Iris pigment epithelial cell (primary cell): ENCODE measurements around the gene KCNMA1.

Source experiments
- DNase-seq: peaks from one replicate; pipeline ENCODE4 v3.0.0-alpha.2; 2011; ENCODE audit warnings: low read depth

Gene KCNMA1

DNA sequence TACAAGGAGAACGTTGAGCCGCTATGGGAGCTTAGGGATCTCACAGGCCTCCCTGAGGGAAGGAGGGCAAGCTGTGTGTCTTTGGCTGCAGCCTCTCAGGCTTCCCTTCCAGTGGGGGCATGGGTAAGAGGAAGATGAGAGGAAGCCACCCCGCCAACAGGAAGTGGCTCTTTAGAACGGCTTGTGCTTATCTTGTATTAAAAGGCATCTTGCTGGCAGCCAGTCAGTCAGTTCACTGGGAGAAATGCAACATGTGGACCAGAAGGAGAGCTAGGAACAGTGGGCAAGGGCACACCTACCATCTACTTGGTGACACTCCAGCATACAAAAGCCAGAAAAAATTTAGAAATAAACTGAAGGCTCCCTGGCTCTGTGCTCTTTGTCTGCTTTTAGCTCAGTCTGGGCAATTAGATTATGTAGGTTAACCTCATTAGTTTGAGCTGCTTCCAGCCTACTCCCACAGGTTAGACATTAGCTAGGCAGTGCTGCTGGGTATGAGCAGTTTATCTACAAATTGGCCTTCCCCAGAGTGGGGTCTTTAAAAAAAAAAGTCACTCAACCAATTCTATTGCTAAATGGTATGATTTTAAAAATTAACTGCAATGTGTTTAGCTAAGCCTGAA, 595.9 kb downstream of the KCNMA1 start:
- DNase-seq: peak; percentile 3

DNA sequence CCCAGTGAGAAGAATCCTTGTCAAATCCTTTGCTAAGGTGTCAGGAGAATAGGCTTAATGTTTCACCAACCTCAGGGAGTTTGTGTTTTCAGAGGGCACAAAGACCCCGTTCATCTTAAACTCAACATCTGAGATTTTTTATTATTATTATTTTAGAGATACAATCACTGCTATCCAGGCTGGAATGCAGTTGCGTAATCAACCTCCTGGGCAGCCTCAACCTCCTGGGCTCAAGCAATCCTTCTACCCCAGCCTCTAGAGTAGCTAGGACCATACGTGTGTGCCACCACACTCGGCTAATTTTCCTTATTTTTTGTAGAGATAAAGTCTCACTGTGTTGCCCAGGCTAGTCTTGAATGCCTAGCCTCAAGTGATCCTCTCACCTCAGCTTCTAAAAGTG, 599.2 kb downstream of the KCNMA1 start:
- peak; percentile 14 for DNase-seq

DNA sequence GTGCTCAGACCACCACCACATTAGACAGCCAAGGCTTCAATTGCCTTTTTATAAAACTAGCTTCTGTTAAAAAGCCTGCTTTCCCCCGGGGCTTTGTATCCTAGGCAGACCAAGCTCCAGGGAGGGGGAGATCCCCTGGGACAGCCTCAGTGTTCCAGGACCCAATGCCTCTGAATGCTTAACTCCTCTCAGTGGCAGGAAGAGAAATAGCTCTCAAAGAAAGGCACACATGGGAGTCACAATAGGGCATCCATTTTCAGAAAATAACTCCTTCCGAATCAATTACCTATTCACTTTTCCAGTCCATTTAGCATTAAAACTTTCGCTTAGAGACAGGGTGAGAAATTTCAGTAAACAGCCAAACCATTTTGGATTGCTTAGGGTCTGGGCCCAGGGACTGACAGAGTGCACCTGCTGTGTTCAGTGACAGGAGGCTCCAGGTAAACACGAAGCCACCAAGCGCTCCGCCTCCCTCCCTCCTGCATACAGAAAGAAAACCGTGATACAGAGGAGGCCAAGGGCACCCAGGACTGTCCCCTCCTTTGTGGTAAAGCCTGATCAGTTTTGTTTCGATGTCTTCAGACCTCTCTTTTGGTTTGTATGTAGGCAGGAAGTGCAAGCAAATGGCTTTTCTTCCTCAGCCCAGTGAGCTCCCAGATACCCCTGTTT, 599.7 kb downstream of the KCNMA1 start:
- DNase-seq: no peak

DNA sequence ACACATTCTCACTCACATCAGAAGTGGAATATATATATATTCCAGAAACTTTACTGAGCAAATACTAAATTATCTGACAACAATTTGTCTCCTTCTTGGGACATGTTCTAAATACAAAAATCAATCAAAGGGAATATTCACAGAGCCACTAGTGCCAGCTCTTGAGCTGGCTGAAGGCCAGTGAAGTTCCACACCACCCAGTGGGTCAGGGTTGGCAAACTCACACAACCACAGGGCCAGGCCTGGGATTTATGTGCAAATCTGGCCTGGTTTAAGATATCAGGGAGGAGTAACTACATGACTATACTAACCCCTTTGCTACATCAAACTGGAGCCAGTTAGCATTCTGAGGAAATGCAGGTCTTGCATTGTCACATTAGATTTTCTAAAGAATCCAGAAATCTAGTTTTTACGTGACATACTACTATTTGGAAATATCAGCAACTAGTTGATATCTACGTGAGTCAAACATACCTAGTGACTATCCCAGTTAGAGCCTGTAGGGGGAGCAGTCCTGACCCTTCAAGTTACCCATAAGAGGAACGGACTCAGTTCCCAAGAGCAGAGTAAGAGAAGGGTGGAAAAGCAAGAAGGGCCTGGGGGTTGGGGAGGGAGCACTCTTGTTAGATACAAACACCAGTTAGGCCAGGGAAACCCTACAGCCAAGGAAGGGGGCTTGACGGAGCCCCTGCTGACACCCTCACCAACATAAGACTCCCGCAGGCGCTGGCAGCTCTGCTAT, 600.4 kb downstream of the KCNMA1 start:
- peak; percentile 12 for DNase-seq

DNA sequence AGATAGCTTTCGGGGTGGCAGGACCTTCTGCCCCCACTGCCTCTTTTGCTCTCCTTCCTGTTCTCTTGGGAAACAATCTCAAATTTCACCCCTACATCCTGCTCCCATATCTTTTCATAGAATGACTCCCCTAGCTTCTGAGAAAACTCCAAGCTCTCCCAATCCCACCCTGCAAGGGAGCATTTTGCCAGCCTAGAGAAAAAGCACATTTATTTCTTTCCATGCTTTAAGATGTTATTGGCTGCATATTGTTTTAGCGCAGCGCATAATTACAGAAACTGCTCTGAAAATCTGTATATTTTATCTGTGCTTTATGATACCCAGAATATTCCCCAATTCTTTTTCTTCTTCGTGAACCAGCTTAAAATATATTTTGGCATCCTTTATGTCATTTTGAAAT, 601.3 kb downstream of the KCNMA1 start:
- no peak for DNase-seq

DNA sequence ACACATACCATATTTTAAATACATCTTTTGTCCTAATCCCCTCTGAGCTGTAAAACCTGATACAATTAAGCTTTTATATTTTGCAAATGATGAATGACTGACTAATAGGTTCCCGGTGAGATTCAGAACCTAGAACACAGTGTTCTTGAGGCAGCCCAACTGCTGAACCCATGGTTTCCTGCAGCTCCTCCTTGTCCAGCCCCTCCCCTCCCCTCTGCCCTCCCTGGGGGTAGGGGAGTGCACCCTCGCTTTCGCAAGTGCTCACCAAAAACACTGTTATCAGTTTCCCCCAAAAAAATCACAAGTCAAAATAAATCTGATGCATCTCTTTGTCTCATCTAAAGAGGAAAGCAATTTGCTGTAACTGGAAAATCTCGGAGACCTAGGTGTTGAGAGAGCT, 602.8 kb downstream of the KCNMA1 start:
- no peak for DNase-seq

DNA sequence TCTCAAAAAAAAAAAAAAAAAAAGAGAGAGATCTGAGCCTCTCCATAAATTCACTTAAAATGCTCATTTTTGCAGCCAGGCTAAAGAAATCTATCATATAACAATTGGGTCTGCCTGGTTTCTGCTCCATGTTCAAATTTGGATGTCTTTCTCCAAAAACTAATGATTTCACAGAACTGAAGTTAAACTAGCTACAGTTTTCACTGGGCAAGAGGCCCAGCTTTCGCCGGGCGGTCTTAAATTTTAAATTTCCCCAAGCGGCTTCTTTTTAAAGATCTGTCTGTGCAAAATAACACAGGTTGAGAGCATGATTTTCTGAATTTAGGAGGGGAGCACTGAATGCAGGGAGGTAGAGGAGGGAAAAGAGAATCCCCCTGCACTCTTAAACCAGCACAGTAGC, 603.4 kb downstream of the KCNMA1 start:
- no peak for DNase-seq

DNA sequence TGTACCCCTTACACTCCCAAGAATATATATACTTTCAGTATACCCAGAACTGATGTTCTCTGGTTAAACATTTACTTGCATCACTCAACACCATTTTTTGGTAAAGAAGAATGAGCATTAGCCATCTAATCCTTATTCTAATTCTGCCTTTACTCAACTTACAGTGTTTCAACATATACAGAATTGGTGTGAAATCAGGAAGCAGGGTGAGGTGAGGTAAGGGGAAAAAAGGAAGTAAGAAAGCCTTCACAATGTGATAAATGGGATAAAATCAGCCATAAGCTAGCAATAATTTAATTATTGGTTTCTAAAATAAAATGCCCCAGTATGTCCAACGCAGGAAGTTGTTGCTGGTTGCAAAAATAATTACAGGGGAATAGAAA, 605.4 kb downstream of the KCNMA1 start:
- no peak for DNase-seq

DNA sequence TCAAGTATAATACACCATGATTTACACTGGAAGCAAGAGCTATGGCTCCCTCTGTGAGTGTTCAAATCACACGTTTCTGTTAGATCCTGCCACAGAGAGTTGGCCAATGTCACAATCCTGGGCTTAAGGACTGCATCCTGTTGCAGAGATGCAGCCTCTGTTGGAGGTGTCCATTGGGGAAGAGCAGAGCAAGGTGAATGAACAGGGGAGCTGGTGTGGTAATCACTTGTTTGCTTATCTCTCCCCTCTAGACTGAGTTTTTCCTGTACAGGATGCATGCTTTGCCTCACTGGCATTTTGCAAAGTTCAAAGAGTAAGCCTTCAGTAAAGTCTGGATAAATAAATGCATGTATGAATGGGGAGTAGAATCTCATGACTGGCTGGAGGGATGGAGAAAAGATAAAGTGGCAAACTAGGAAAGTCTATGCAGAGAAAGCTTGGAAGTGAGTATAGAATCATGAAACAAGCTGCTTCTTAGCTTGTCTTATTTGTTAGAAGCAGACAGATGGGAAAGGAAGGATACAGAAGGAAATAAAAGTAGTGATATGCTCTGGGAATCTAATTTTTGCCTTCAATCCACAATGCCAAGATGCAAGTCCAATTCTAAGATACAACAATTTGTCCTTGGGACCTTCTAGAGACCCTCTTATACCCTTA, 605.9 kb downstream of the KCNMA1 start:
- DNase-seq: no peak

DNA sequence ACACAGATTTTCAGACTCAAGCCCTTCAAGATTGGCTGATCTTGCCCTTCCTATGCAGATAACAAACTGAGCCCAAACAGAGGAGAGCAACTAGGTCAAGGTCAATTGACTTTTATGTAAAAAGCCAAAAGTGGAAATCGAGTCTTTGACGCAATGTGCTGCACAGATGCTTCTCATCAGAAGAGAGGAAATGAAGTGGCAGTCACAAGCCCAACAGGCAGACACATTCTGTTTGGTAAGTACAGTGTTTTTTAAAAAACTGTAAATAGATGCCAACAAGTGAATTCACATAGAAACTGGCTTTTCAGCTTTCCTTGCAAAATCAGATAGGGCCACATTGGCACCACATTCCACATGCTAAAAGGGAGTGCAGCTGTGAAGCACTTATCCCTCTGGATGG, 606.6 kb downstream of the KCNMA1 start:
- no peak for DNase-seq

DNA sequence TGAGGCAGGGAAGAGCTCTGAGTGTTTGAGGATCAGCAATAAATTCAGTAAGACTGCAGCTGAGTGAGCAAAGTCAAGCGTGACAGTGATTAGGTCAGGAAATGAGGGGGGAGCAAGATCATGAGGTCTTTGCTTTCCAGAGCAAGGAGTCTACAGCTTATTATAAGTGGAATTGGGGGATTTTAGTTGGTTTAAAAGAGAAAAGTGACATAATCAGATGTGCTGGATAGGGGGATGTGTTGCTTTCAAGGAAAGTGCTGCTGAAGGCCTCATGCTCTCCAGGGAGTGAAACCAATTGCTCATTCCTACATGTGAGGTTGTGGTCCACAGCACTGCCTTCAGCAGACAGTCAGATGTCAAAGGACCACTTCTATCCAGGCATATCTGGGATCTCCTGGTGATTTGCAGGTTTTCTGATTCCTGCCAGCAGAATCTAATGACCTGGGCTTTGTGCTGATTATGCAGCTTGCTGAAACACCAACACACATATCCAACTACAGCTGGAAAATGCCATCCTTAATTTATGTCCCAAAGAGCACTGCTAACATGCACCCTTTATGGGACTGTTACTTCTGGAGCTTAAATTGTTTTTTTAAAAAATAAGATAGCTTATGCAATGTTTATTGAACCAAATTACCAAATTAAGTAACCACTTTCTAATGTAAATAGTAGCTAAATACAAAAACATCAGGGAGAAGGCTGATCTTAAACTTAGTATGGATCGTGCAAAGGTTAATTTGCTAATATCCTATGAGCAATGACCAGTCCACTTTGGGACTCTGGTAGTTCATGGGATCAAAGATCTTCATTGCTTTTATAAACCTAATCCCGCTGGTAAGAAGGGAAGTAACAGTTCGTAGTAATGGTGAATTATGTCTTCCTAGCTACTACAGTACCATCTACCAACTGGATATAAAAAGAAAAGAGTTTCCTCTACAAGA, 607.6 kb downstream of the KCNMA1 start:
- no peak for DNase-seq

DNA sequence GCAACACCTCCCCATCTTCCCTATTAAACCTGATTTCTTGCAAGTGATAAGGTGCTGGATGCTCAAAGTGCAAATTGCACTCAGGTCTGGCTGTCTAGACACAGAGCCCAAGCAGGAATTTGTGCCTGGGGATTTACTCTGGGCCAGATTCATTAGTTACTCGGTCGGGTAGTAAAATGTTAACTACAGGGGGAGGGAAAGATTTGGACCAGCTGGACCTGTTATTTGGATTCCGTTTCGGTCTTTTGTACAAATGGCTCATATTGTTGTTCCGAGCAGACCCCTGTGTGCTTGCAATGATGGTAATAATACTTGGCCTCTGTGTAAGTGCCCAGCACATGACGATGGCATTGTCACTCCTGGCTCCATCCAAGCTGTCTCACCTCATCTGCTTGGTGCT, 609.6 kb downstream of the KCNMA1 start:
- no peak for DNase-seq

DNA sequence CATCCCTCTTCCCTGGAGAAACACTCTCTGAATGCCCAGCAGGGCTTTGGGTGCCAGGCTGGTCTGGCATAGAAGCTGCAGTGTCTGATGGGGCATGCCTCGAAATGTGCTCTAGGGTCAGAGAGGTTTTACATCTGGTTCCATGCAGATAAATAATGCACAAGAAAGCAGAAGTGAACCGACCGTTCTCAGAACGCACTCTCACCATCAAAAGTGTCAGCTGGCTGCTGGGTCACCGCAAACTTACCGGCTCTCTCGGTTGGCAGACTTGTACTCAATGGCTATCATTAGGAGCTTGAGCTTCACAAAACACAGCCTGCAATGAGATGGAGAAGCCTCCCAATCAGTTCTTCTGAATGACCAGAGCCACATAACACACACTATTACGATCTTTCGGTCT, 610.0 kb downstream of the KCNMA1 start:
- DNase-seq: no peak

DNA sequence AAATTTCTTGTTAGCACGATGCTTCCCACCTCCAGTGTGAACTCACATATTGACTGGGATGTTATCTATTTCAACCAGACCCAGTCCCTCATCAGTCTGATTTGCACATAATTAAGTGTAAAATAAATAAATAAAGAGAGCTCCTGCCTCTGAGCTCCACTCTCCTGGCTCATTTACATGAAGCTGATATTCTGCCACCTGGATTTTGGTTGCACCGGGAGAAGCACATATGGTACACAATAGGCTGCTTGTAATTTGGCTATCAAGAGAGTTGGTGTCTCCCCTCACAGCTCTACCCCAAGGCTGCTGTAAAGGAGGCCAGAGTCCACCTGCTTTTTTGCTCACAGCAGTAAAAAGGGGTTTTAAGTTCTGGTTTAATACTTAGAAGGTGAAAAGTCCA, 610.5 kb downstream of the KCNMA1 start:
- no peak for DNase-seq

DNA sequence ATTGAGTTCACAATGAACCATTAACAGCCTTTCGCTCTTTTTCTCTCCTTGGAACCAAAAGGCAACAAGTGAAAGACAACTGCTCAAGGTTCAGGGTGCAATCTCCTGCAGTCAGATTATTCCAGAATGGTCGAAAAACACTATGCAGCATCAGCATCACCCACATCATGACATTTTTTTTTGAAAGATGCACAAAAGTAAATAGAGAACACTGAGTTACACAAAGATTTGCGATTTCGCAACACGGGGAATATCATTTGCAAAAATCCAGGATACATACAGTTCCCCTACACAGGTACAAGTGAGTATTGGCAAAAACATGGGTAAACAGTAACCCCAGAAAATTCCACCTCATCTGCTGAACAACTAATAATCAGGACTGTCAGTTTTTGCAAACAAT, 611.5 kb downstream of the KCNMA1 start:
- DNase-seq: no peak

DNA sequence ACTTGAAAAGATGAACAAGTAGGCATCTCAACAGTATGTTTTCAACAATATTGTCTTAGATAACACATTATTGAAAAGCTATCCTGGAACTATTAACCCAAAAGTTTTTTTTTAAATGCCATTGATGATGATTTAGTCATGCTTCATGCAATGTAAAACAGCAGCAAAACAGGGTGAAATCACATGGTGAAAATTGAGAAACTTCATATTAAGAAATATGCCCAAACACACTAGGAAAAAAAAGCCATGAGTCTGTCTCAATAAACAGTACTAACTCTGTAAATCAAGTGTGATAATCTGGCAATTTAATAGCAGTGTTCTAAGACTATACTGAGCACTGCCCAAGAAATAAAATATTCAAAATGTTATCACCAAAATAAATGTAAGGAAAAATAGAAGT, 613.1 kb downstream of the KCNMA1 start:
- DNase-seq: no peak

DNA sequence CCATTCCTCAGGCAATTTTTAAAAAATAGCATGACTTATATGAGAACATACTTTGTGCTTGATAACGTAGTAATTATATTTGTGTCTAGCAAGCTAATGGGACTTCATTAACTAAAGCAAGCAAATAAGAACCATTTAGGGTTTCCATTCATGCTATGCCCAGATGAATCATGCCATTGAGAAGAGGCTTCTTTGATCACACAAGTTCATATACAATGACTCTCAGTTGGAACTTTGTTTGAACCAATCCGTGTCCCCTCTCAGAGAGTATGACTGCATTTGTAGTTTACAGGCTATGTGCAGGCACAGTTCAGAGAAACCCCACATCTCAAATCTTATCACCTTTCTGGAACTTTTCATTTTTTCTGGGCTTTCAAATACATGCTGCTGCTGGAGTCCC, 614.2 kb downstream of the KCNMA1 start:
- DNase-seq: no peak

DNA sequence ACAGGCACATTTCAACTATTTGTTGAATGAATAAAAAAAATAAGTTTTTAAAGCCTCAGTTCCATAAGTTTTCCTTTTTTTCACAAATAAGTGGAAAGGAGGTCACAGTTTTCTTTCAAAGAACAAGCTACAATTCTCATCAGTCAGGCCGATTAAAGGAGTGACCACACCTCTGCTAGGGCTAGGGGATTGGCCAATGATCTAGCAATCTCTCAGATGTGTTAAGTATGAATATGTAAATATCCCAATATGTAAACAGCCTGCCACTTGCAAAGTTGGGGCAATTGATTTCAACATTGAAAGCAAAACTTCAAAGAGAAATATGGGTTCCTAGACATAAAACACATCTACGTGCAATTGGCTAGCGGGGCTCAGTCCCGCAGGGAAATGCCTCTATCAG, 614.9 kb downstream of the KCNMA1 start:
- DNase-seq: no peak

DNA sequence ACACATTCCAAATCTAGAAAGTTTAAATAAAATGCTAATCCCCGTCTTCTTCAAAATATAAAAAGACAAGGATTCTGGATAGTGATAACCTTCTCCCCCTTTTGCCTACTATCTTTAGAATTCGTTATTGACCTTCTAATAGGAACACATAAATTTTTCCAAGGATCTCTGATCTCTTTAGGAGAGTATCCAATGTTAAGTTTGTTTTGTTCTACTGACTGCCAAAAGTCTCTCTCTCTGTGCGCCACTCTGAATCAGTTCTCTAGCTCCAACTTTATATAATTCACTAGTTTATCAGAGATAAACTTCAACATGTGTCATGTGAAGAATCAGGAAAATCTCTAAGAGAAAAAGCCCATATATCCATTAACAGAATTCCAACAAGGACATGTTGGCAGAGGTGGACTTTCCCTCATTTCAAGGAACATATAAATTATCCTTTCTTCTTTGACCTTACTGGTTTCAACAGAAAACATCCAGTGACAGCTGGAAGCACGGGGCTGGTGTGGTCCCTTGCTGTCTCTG, 615.6 kb downstream of the KCNMA1 start:
- DNase-seq: no peak

DNA sequence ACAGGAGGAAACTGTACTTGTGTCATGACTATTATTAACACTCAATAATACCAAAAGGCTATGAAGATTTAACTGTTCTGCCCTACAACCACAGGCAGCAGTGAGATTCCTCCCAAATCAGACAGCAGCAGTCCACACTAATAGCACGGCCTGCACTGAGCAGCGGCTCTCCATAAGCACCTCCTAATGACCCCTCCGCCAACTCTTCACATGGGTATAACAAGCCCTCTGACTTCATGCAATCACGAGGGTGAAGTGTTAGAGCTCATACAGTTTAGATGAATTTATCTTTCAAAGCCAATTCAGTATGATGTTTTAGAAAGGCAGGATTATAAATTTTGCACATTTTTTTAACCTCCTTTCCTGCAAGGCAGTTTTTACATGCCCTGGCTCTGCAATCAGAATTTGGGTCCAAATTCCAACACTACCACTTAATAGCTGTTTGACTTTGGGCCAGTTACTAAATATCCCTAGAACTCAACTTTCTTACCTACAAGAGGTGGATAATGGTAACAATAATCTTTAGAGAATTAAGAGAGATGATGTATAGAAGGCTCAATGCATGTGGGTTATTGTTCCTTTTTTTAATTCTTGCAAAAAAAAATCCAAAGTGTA, 617.1 kb downstream of the KCNMA1 start:
- no peak for DNase-seq

DNA sequence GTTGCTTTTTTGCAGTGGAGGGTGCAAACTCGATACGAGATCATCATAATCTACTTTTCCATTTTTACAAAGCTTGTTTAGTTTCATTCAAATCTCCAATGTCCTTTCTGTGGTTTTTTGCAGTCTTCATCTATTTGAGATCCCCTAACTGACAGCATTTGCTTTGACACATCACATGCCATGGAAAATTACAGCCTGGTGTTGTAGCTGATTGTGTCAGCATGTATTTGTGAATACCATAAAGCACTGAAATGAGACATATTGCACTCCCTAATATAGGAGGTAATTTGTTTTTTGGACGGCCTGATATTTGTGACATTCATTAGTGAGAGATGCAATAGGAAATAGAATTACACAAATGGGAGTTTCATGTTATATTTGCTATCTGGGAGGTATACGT, 620.8 kb downstream of the KCNMA1 start:
- DNase-seq: no peak
